IMR-90 (cell line): ENCODE results near the gene BTBD17. TPM values are rescaled to one million over a fixed set of nuclear protein-coding genes. Genes with fewer than 3 reads are reported as not detected.

Experiments used
- ATAC-seq: fragments of 200-7000 bp; cut with Tn5 transposase; 2 replicates; pipeline ENCODE4 v1.9.1; 2020; ENCODE audit warnings: low read depth, mild to moderate bottlenecking, moderate library complexity
- BruUV-seq: library from RNA; stranded (reverse); fragments of 400-500 nt; replicated peaks from 2 replicates; lab custom pipeline; 2021; lab: Mats Ljungman, UMichigan
- CTCF ChIA-PET: fragments of 300-600 bp; formaldehyde crosslinking; extraction: SDS; loops from one replicate; lab custom pipeline; 2021; ENCODE audit warnings: antibody characterized with exemption; lab: Yijun Ruan, JAX
- POLR2A ChIA-PET: fragments of 300-600 bp; sonication (Branson Sonifier 250); formaldehyde crosslinking; loops from one replicate; lab custom pipeline; 2022; ENCODE audit warnings: antibody characterized with exemption; ENCODE audit not compliant: unreplicated experiment; lab: Charles Lee
- DNase-seq: peaks from one replicate; pipeline ENCODE4 v3.0.0; 2013
- H2AFZ ChIP-seq: replicated peaks from 2 replicates; pipeline ENCODE3; 2013; ENCODE audit warnings: low read length, mild to moderate bottlenecking; ENCODE audit not compliant: poor library complexity
- H2AK5ac ChIP-seq: 2 replicates; pipeline ENCODE4 v1.6.1; 2013; ENCODE audit warnings: low read depth, low read length, inconsistent platforms
- H2AK9ac ChIP-seq: replicated peaks from 2 replicates; pipeline ENCODE3; 2013; ENCODE audit warnings: mild to moderate bottlenecking, low read depth, low read length, moderate library complexity; ENCODE audit not compliant: poor library complexity
- H2BK120ac ChIP-seq: 2 replicates; pipeline ENCODE4 v1.6.1; 2013; ENCODE audit warnings: low read depth, low read length, inconsistent platforms
- H2BK15ac ChIP-seq: 3 replicates; pipeline ENCODE4 v1.6.1; 2013; ENCODE audit warnings: low read depth, low read length, inconsistent platforms
- H2BK20ac ChIP-seq: 2 replicates; pipeline ENCODE4 v1.6.1; 2013; ENCODE audit warnings: low read depth, mild to moderate bottlenecking, inconsistent platforms, low read length, moderate library complexity
- H2BK5ac ChIP-seq: 2 replicates; pipeline ENCODE4 v1.6.1; 2013; ENCODE audit warnings: mild to moderate bottlenecking, low read depth, low read length, inconsistent platforms; ENCODE audit not compliant: poor library complexity, severe bottlenecking
- H3K14ac ChIP-seq: replicated peaks from 2 replicates; pipeline ENCODE4 v1.6.1; 2013; ENCODE audit warnings: low read depth, low read length, inconsistent platforms
- H3K18ac ChIP-seq: 2 replicates; pipeline ENCODE4 v1.6.1; 2013; ENCODE audit warnings: low read depth, low read length, control low read depth
- H3K23ac ChIP-seq: 2 replicates; pipeline ENCODE4 v1.6.1; 2013; ENCODE audit warnings: low read depth, low read length, inconsistent platforms
- H3K27ac ChIP-seq: 2 replicates; pipeline ENCODE4 v1.5.1; 2013; ENCODE audit warnings: mild to moderate bottlenecking, control low read depth, low read length; ENCODE audit not compliant: insufficient read depth
- H3K27me3 ChIP-seq: 2 replicates; pipeline ENCODE4 v1.6.1; 2013; ENCODE audit warnings: low read length; ENCODE audit not compliant: control insufficient read depth, insufficient read depth
- H3K36me3 ChIP-seq: 2 replicates; pipeline ENCODE4 v1.6.1; 2013; ENCODE audit warnings: low read length, mixed read lengths; ENCODE audit not compliant: control insufficient read depth, insufficient read depth
- H3K4ac ChIP-seq: 2 replicates; pipeline ENCODE4 v1.6.1; 2013; ENCODE audit warnings: low read depth, low read length, inconsistent platforms
- H3K4me1 ChIP-seq: 2 replicates; pipeline ENCODE4 v1.6.1; 2013; ENCODE audit warnings: low read length, mixed read lengths; ENCODE audit not compliant: control insufficient read depth, insufficient read depth
- H3K4me2 ChIP-seq: 2 replicates; pipeline ENCODE4 v1.6.1; 2013; ENCODE audit warnings: low read depth, mild to moderate bottlenecking, control low read depth, low read length, moderate library complexity
- H3K4me3 ChIP-seq: 2 replicates; pipeline ENCODE4 v1.5.1; 2013; ENCODE audit warnings: low read depth, mild to moderate bottlenecking, control low read depth, low read length, moderate library complexity; ENCODE audit not compliant: insufficient read depth
- H3K56ac ChIP-seq: 2 replicates; pipeline ENCODE4 v1.6.1; 2013; ENCODE audit warnings: low read length, inconsistent platforms; ENCODE audit not compliant: insufficient read depth; ENCODE audit errors: extremely low read depth
- H3K79me1 ChIP-seq, 2 experiments: 2 replicates each; pipeline ENCODE4 v1.6.1; 2013; ENCODE audit warnings: low read length in 2 of 2, inconsistent platforms in 1 of 2, low read depth in 1 of 2
- H3K9ac ChIP-seq: 2 replicates; pipeline ENCODE4 v1.6.1; 2013; ENCODE audit warnings: low read depth, low read length, control low read depth
- H3K9me1 ChIP-seq: 2 replicates; pipeline ENCODE4 v1.6.1; 2013; ENCODE audit warnings: low read length, inconsistent platforms; ENCODE audit not compliant: insufficient read depth
- H3K9me3 ChIP-seq: 2 replicates; pipeline ENCODE4 v1.6.1; 2013; ENCODE audit warnings: low read length; ENCODE audit not compliant: control insufficient read depth, insufficient read depth
- H4K20me1 ChIP-seq: 2 replicates; pipeline ENCODE4 v1.6.1; 2013; ENCODE audit warnings: low read length, inconsistent platforms; ENCODE audit not compliant: insufficient read depth
- H4K5ac ChIP-seq: 2 replicates; pipeline ENCODE4 v1.6.1; 2013; ENCODE audit warnings: mild to moderate bottlenecking, low read depth, low read length, control low read depth
- H4K8ac ChIP-seq, 2 experiments: 2 replicates each; pipeline ENCODE4 v1.6.1; 2013; ENCODE audit warnings: low read depth in 2 of 2, low read length in 2 of 2, control low read depth in 1 of 2, inconsistent platforms in 1 of 2
- H4K91ac ChIP-seq: 2 replicates; pipeline ENCODE4 v1.6.1; 2013; ENCODE audit warnings: low read depth, low read length, inconsistent platforms; ENCODE audit not compliant: insufficient read depth
- CTCF ChIP-seq: conservative IDR thresholded peaks from 2 replicates; pipeline ENCODE4 v1.5.1; 2012; ENCODE audit warnings: mild to moderate bottlenecking, low read depth, low read length, improper control_type of control experiment
- MXI1 ChIP-seq: IDR thresholded peaks from 2 replicates; pipeline ENCODE4 v1.6.1; 2012; ENCODE audit warnings: low read depth, mild to moderate bottlenecking, low read length, moderate library complexity, borderline replicate concordance
- NFE2L2 ChIP-seq: fragments of 150-350 bp; IDR thresholded peaks from 2 replicates; pipeline ENCODE4 v1.6.1; 2016; ENCODE audit warnings: low read depth, mild to moderate bottlenecking, low read length
- WGBS, 2 experiments: methylation state at CpG; one replicate each; pipeline versions ENCODE4 v1.1.5 to v1.1.7; 2013; ENCODE audit warnings: missing lambda C conversion rate in 2 of 2; ENCODE audit not compliant: insufficient read length in 1 of 2; ENCODE audit errors: extremely low coverage in 2 of 2; 5-methylcytosine and 5-hydroxymethylcytosine counted together
- dilution Hi-C: fragments of 300-500 bp; cut with HindIII; formaldehyde crosslinking; loops from one replicate; pipeline ENCODE4 v1.14.3; 2018; ENCODE audit warnings: low sequenced_read_pairs; ENCODE audit not compliant: unreplicated experiment
- in situ Hi-C: fragments of 300-500 bp; cut with MboI; formaldehyde crosslinking; loops from 3 replicates; pipeline ENCODE4 v1.14.3; 2019; ENCODE audit warnings: low sequenced_read_pairs, inconsistent platforms, mixed read lengths
- intact Hi-C: fragments of 100-400 bp; cut with micrococcal nuclease; formaldehyde crosslinking; loops from 2 replicates; pipeline ENCODE4 v1.10.0; 2022
- polyA plus RNA-seq, 3 experiments: library from polyadenylated mRNA; depleted of rRNA; stranded (reverse); fragments of >200 nt; gene quantifications; 2 replicates each; pipeline ENCODE4 v1.2.3, GENCODE V29; 2012; ENCODE audit warnings: low replicate concordance in 1 of 3
- total RNA-seq: library from RNA; depleted of rRNA; stranded (reverse); fragments of >200 nt; gene quantifications from 2 replicates; pipeline ENCODE4 v1.2.3, GENCODE V29; 2012

The BTBD17 gene
- total and polyA plus RNA-seq, 2 of the 4 experiments (the other 2 are of a cell fraction) = not detected

GRCh38 chr17:74354123-74354522, 7.5 kb downstream of the BTBD17 start:
- Histone ChIP-seq H4K91ac (no peak overlapping the region), H3K4me3 (no peak overlapping the region), H3K4me1 (no peaks in the 10 kb centered on the region), H2AK9ac (no peak overlapping the region), H3K79me1 (no peaks in the 10 kb centered on the region), H2BK15ac (no peak overlapping the region), H2BK20ac (no peak overlapping the region), H3K23ac (no peak overlapping the region), H3K27ac (no peak overlapping the region), H3K4me2 (no peak overlapping the region), H3K9me3 (no peaks in the 10 kb centered on the region), H3K56ac (no peak overlapping the region), H2BK120ac (no peak overlapping the region), H3K36me3 (no peaks in the 10 kb centered on the region), H3K18ac (no peak overlapping the region), H4K8ac (no peak overlapping the region), H3K14ac (no peak overlapping the region), H3K4ac (no peak overlapping the region), H2AFZ (peak overlapping the region; percentile 43), H3K9me1 (no peaks in the 10 kb centered on the region), H4K20me1 (no peaks in the 10 kb centered on the region), H3K27me3 (peaks cover 16% of the 10 kb centered on the region; the same call in 1 of the 2 replicates), H2BK5ac (no peak overlapping the region), H4K5ac (no peak overlapping the region), H3K9ac (no peak overlapping the region), H2AK5ac (no peak overlapping the region)
- WGBS, 2 experiments = 2% methylated on average over 16 of the region's 29 CpGs; no CpG with 5 or more reads in 1 of the 2 experiments
- intact Hi-C loops (no loop called here), in situ Hi-C loops (no loop called here), dilution Hi-C loops (no loop called here)
- DNase-seq (no peak), ATAC-seq (no peak)
- no TSS peak for BruUV-seq
- POLR2A ChIA-PET = no interaction called here
- CTCF ChIA-PET = no interaction called here
- TF ChIP-seq CTCF (peak; percentile 12; the same call in 1 of the 2 replicates), NFE2L2 (no peak), MXI1 (no peak)
